Measurements from ENCODE around the gene CMIP. TPM values are rescaled to one million over a fixed set of nuclear protein-coding genes. Genes with fewer than 3 reads are reported as not detected.
"Not testable (repeated sequence)": the region's sequence is repeated elsewhere in the genome, so short reads cannot be mapped to it uniquely, and the experiment has no call there.

CMIP gene
- total RNA-seq, 6 experiments from 2014 or later = 12.2 to 23.0 (median 16.5) TPM

DNA sequence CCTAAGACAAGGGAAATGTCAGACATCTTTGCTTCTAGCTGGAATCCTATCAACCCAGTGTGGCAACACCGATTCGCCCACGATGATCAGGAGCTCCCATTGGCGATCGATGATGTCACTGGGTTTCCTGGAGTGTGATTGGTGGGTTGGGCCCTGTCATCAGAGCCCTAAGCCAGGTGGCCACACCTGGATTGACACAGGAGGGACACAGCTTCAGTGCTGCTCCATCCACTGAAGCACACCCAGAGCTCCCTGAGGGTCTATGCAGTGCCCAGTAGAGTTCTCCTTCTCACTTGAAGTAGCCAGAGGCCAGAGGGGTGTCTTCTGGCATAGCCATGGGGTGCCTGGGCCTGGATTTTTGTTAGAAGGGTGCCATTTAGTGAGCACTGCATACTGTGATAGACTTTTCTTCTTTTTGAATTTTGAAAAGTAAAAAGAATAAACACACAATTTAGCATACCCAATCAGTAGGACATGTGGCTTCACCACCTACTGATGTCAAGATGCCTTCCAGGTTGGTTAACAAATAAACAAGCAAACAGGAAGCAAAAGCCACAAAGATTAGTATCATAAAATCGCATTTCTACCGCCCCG, 77.6 kb downstream of the CMIP start:
- Histone ChIP-seq H3K27ac (no peak overlapping the region), H3K4me1 (peaks cover 0 to 18% (median 2%) of the 10 kb centered on the region in 4 donors), H3K4me3 (no peak overlapping the region), H3K27me3 (no peaks in the 10 kb centered on the region), H3K9me3 (no peaks in the 10 kb centered on the region), H3K36me3 (no peaks in the 10 kb centered on the region)
- WGBS (ENCODE audit: insufficient coverage, low coverage, low lambda C conversion rate, missing lambda C conversion rate) = 81% methylated on average over 8 of the region's 8 CpGs
- DNase-seq (peak in 1 of 3 donors; percentile 13), ATAC-seq (no peak)
- intact Hi-C loops (cut with DNase I) = no loop called here
- TF ChIP-seq, protein P1, sequence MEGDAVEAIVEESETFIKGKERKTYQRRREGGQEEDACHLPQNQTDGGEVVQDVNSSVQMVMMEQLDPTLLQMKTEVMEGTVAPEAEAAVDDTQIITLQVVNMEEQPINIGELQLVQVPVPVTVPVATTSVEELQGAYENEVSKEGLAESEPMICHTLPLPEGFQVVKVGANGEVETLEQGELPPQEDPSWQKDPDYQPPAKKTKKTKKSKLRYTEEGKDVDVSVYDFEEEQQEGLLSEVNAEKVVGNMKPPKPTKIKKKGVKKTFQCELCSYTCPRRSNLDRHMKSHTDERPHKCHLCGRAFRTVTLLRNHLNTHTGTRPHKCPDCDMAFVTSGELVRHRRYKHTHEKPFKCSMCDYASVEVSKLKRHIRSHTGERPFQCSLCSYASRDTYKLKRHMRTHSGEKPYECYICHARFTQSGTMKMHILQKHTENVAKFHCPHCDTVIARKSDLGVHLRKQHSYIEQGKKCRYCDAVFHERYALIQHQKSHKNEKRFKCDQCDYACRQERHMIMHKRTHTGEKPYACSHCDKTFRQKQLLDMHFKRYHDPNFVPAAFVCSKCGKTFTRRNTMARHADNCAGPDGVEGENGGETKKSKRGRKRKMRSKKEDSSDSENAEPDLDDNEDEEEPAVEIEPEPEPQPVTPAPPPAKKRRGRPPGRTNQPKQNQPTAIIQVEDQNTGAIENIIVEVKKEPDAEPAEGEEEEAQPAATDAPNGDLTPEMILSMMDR (IDR thresholded peaks at IDR 0.05) = no peak
- no peak for TF ChIP-seq POLR2A (IDR thresholded peaks at IDR 0.05)

DNA sequence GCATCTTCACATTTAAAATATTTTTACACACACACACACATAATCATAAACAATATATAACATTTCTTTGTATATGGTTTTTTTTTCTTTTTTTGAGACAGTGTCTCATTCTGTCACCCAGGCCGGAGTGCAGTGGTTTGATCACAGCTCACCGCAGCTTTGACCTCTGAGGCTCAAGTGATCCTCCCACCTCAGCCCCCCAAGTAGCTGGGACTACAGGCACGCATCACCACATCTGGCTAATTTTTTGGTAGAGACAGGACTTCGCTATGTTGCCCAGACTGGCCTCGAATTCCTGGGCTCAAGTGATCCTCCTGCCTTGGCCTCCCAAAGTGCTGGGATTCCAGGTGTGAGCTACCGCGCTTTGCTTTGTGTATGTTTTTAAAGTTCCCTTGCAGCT, 78.2 kb downstream of the CMIP start:
- H3K9me3 ChIP-seq; ATAC-seq; intact Hi-C loops (cut with DNase I); H3K36me3 ChIP-seq; H3K4me3 ChIP-seq; H3K27me3 ChIP-seq; H3K27ac ChIP-seq: not testable (repeated sequence)
- DNase-seq = peak in 1 of 3 donors; percentile 13
- 85% methylated on average over 5 of the region's 7 CpGs for WGBS (ENCODE audit: insufficient coverage, low coverage, low lambda C conversion rate, missing lambda C conversion rate)
- H3K4me1 ChIP-seq = peaks cover 0 to 21% (median 2%) of the 10 kb centered on the region in 4 donors

DNA sequence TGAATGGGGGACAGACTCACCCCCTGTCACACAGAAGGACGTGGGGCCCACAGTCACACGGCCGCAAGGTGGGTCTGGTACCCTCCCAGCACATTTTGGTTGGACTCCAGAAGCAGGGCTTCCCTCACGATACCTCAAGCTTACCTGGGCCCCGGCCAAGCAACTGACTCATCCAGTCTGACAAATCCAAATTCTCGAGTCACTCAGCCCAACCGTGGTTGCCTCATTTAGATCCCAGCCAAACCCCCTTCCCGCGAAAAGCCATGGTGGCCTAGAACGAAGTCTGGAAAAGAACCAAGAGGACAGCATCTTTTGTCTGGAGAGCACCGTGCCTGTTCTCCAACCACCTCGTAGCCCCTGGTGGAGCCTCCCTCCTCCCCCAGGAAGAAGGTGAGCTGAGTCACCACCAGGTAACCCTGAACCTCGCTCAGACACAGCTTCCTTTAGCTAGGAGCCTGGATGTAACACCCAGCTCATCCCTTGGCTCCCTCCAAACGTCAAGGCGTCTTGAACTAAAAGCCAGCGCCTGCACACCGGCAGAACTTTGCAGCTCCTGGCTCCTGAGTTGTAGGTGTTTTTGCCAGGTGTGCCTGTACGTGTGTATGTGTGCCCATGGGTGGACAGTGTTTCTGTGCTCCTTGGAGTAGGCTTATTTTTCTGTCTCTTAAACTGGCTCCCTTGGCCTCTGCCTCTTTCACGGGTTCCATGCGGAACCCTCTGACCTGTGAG, 78.9 kb downstream of the CMIP start:
- no peaks in the 10 kb centered on the region for H3K9me3 ChIP-seq
- H3K27ac ChIP-seq = no peak overlapping the region
- TF ChIP-seq, protein P1 (IDR thresholded peaks at IDR 0.05) = no peak
- TF ChIP-seq POLR2A (IDR thresholded peaks at IDR 0.05) = no peak
- intact Hi-C loops (cut with DNase I) = no loop called here
- H3K4me3 ChIP-seq = no peak overlapping the region
- peaks cover 0 to 21% (median 2%) of the 10 kb centered on the region in 4 donors for H3K4me1 ChIP-seq
- no peaks in the 10 kb centered on the region for H3K36me3 ChIP-seq
- ATAC-seq = peak in 2 of 4 donors; percentile 31 to 53
- DNase-seq = peak in 2 of 3 donors; percentile 46 to 67
- 59% methylated on average over 10 of the region's 20 CpGs for WGBS (ENCODE audit: insufficient coverage, low coverage, low lambda C conversion rate, missing lambda C conversion rate)
- H3K27me3 ChIP-seq = no peaks in the 10 kb centered on the region

DNA sequence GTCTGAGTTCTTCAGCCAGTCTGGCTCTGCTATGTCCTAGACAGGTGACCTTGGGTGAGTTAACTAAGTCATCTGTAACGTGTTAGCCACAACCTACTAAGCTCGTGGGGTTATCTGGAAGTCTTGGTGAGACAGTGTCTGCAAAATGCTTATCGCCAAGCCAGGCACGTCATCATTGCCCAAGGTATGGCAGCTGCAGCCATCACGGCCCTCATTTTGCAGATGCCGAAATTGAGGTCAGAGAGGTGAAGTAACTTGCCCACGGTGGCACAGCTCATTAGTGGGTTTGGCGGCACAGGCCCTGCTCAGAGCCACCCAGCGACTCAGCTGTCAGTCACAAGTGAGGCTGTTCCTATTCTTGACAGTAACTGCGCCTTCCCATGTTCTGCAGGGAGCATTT, 79.8 kb downstream of the CMIP start:
- intact Hi-C loops (cut with DNase I) = no loop called here
- ATAC-seq = peak in 1 of 4 donors; percentile 29
- TF ChIP-seq, protein P1 (IDR thresholded peaks at IDR 0.05) = no peak
- no peak for TF ChIP-seq POLR2A (IDR thresholded peaks at IDR 0.05)
- DNase-seq = peak in 1 of 3 donors; percentile 38
- Histone ChIP-seq H3K9me3 (no peaks in the 10 kb centered on the region), H3K36me3 (no peaks in the 10 kb centered on the region), H3K27me3 (no peaks in the 10 kb centered on the region), H3K27ac (no peak overlapping the region), H3K4me1 (peaks cover 0 to 17% (median 2%) of the 10 kb centered on the region in 4 donors), H3K4me3 (no peak overlapping the region)
- WGBS (ENCODE audit: insufficient coverage, low coverage, low lambda C conversion rate, missing lambda C conversion rate) = 67% methylated on average over 3 of the region's 10 CpGs

DNA sequence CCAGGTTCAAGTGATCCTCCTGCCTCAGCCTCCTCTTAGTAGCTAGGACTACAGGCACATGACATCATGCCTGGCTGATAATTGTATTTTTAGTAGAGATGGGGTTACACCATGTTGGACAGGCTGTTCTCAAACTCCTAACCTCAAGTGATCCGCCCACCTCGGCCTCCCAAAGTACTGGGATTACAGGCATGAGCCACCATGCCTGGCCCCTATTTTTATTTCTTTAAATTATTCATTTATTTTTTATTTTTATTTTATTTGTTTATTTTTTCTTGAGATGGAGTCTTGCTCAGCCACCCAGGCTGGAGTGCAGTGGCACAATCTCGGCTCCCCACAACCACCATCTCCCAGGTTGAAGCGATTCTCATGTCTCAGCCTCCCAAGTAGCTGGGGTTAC, 80.3 kb downstream of the CMIP start:
- H3K27me3 ChIP-seq; H3K9me3 ChIP-seq; H3K36me3 ChIP-seq; DNase-seq; ATAC-seq; H3K4me3 ChIP-seq; H3K27ac ChIP-seq; intact Hi-C loops (cut with DNase I): not testable (repeated sequence)
- peaks cover 0 to 15% (median 2%) of the 10 kb centered on the region in 4 donors for H3K4me1 ChIP-seq
- WGBS (ENCODE audit: insufficient coverage, low coverage, low lambda C conversion rate, missing lambda C conversion rate) = 96% methylated on average over 4 of the region's 4 CpGs

All from right lobe of liver (tissue), 6 donors.